Measurements from ENCODE around the gene FGFR2.

FGFR2 gene

DNA sequence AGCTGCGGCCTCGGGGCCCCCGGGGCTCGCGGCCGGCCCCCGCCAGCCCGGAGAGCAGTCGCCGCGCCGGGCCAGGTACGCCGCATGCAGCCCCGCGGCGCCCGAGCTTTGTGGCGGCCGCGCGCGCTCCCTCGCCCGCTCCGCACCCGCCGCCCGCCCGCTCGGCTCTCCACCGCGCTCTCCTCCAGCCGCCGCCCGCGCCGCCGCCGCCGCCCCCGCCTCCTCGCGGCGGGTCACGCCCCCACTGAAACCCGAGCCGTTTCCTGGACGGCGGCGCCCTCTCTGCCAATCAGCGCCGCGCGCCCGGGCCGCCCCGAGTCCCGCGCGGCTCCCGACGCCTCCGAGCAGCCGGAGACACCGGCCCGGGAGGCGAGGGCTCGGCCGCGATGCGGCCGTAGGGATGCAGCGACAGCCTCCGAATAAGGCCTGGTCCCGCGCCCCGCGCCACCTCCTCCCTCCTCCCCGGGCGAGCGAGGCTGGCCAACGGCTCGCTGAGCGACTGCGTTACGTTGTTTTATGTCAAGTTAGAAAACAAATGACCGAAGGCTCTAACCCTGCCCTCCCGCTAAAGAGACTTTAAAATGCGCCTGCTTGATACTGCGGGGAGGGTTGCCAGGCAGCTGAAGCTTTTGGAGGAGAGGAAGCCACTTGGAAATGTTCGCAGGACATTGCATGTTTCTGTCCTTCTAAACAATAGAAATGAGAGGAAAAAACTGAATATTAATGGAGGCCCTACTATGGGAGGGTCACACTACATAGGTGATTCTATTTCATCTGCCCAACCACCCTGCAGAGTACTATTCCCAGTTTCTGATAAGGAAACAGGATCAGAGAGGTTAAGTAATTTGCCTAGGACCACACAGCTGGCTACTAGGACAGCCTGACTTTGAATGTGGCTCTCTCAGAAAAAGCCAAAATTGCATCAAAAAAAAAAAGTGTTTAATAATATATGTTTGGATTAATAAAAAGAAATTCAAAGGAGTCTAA, at the start of gene FGFR2:
TSS of gene FGFR2 (minus strand) at position 182 of the 987 bp plus-strand sequence. CDS start 4,627 bp downstream, outside the sequence.
- peak; percentile 86 for DNase-seq

DNA sequence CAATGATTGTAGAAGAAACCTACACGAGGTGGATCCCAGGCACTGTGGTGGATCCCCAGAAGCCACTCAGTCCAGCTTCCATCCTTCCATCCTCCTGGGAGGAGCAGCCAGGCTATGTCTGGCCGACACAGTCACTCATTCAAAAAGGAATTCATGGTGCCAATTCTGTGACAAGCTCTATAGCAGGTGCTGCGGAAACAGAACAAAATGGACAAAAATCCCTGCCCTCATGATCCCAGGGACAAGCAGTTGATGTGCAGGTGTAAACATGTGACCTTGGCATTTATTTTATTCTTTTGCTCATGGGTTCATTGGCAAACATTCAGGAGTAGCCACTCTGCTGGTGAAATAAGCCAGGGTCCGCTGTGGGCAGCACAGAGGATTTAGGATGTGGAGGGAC, 49.2 kb upstream of the FGFR2 start:
- no peak for DNase-seq

DNA sequence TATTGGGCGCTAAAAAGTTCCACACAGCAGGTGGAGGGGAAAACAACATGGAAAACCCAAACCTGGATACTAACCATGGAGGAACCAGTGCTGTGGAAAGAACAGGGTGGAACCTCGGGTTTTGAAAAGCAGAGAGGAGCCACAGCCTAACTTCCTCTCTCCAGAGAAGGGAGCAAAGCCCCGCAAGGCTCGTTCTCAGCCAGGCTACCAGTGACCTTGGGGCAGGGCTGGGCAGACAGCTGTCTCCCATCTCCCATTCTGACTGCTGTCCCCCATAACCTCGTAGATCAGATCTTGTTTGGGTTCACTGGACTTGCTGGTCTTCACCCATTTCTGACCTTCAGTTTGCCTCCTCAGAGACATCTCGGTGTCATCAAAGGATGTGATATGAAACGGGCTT, 47.5 kb upstream of the FGFR2 start:
- no peak for DNase-seq

DNA sequence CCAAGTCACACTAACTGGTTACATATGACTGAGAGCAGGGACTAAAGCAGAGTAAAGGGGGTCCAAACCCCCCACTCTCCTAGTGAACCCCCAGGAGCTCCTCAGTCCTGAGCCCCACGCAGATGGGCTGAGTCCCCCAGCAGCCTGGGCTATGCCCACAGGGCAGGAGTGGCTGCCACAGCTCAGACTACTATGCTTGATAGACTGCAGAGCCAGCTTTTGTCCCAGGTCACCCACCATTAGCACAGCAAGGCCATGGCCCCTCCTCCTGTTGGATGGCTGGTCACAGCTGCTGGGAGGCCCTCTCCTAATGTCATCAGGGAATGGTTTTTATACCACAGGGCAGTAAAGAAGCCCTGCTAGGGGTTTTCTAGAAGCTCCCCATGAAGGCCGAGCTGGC, 46.3 kb upstream of the FGFR2 start:
- no peak for DNase-seq

DNA sequence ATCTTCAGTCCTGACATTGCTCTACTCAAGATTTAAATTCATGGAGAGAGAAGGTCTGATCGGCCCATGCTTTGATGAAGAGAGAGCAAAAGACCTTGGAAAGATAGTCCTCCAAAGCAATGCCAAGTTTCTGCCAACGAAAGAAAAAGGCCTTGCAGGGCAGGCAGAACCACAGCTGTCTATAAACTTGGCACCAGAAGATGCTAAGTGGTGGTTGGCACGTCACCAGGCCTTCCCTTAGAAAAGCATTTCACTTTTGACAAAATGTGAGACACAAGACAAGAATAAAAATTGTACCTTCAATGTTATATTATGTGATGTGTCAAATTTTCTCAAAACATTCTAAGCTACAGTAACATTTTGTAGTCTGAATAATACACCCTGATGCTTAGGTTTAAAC, 42.0 kb upstream of the FGFR2 start:
- DNase-seq = no peak

DNA sequence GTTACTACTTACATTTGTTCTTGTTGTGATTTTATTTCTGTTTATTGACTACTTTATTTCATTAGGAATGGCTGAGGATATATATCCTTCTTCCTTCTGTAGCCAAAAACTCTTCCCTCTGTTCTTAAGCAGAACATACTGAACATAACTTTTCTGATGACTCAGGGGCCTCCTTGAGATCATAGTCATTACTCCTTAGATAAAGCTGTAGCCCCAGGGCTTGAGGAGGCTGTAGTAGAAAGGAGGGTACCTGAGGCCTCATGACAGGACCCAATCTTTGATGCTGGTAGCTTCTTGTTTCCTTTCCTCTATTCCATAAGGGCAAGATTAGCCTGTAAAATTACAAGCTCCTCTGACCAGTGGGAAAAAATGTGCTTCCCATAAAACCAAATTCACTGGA, 41.2 kb upstream of the FGFR2 start:
- DNase-seq = no peak

DNA sequence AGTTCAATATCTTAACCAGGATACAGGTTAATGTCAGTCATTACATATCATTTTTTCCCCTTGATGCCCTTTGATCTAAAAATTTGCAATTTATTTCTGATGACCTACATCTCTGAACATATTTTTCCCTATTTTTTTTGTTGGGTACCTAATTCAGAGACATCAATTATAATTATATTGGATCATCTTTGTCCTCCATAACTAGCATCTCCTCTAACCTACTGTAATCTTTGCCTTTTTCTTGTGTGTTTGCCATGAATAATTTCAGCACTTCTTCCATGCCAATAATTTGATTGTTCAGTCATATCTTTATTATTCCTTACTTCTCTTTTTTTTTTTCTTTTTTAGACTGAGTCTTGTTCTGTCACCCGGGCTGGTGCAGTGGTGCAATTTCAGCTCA, 39.2 kb upstream of the FGFR2 start:
- DNase-seq = no peak

GRCh38 chr10:121633056-121633455, 34.8 kb upstream of the FGFR2 start:
- DNase-seq = no peak

DNA sequence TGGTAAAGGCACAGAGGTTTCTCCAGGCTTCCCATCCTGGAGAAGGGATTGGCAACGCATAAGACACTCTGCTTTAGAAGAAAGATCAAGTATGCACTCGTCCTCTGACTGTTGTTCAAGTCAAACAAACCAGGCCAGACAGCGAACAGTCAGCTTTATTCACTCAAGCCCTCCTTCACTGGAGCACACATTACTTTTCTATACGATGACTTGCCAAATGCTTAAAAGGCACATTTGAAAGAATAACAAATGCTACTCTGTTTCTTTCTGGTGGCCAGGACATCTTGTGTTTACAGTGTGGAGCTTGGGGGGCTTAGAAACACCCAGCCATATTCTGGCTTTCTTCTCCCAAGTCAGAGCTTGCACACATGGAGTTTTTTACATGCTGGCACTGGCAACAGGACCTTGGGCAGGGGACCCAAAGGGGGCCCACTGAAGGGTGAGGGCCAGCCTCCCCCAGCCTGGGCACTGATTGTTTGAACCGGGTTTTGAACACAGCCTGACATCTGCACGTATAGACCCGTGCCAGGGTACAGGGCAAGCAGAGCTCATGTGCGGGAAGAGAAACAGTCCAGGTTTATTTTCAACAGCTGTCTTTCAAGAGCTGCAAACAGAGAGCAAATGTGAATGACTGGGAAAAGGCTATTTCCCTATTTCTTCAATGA, 33.3 kb upstream of the FGFR2 start:
- DNase-seq = no peak

DNA sequence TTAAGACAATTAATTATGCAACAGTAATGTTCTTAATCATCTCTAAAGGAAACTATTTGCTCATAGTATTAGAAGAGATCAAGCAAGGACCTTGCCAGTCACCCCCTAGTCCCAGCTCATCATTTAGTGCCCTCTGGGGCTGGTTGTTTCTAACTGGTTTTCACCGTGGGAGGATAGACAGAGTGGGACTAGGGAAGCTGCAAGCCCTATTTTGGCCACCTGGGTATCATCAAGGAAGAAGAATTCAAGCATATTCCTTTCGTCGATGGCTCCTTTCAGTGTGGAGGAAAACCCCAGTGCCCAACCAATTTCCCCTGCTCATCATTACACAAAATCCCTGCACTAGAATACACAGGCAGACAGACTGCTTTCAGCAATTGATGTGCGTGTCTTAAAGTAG, 30.6 kb upstream of the FGFR2 start:
- DNase-seq = no peak

- DNase-seq = no peak
Measured at GRCh38 chr10:121627876-121628581, 29.8 kb upstream of the FGFR2 start.

DNA sequence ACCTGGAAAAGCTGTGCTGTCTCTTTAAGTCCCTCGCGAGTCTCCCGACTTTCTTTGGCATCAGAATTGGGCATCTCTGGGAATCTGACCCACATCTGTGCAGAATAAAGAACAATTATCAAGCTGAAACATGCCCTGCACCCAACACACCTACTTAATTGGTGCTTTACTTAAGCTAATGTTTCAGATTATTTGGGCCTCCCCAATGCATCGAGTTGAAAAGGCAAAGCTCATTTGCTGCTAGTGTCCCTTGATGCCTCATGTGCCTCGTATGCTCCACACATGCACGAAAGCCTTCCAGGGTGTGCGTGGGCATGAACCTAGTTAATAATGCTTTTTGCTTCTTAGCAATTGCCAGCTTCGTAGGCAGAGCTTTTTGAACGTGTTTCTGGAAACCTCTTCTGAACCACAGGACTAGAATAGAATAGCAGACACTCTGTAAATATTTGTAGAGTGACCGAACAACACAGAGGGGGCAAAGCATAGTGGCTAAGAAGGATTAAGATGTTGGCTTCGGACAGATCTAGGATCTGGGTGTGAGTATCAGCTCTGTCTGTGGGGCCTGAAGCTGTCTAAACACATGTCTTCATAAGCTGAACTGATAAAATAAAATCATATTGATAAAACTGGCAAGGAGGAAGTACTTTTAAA, 26.7 kb upstream of the FGFR2 start:
- peak; percentile 55 for DNase-seq

- no peak for DNase-seq
Measured at GRCh38 chr10:121618906-121619305, 20.7 kb upstream of the FGFR2 start.

GRCh38 chr10:121617176-121617575, 18.9 kb upstream of the FGFR2 start:
- no peak for DNase-seq

DNA sequence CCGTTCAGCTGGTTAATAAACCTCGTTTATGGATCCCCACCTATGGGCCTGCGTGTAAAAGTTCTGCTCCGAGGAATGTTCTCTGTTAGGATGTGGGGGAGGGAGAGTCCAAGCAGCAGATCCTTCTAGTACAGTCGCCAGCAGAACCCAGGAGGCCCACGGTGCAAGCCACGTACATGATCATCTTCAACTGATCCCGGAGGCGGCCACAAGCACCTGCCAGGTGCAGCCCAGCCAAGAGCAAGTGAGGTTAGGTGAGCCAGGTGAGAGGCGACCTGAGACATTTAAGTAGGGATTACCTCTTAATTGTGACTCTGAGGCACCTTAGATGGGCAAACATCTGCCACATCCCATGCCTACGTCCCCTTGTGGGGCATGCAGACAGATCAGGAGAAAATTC, 18.0 kb upstream of the FGFR2 start:
- DNase-seq = no peak

DNA sequence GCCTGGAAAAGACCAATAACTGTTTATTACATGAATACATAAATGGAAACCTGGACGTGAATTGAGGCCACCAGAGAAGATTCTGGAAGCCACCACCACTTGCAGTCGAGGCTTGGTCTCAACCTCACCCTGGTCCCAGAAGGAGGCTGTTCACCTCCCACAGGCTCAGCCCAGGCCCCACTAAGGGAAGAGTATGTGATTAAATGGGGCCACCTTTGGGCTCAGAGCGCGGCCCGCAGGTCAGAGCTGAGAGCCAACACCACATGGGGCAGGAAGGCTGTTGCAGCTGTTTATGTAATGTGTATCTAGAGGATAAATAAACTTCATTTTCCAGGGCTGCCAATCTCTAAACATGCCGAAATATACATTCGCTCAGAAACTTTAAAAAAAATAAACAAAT, 17.6 kb upstream of the FGFR2 start:
- DNase-seq = no peak

DNA sequence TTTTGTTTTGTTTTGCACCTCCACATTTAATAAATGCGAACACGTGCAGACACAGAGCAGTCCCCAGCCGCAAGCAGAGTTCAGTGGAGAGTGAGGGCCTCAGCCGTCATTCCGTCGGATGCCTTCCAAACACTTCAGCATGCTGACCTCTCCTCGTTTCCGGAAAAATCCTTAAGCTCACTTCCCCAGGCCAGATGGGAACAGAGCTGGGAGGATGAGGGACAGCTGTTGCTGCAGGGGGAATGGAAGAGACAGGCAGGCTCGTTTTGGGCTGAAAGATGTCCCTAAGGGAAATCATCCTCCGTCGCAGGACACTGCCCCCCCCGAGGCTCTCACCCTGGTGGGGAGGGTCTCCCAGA, 17.2 kb upstream of the FGFR2 start:
- DNase-seq = no peak

DNA sequence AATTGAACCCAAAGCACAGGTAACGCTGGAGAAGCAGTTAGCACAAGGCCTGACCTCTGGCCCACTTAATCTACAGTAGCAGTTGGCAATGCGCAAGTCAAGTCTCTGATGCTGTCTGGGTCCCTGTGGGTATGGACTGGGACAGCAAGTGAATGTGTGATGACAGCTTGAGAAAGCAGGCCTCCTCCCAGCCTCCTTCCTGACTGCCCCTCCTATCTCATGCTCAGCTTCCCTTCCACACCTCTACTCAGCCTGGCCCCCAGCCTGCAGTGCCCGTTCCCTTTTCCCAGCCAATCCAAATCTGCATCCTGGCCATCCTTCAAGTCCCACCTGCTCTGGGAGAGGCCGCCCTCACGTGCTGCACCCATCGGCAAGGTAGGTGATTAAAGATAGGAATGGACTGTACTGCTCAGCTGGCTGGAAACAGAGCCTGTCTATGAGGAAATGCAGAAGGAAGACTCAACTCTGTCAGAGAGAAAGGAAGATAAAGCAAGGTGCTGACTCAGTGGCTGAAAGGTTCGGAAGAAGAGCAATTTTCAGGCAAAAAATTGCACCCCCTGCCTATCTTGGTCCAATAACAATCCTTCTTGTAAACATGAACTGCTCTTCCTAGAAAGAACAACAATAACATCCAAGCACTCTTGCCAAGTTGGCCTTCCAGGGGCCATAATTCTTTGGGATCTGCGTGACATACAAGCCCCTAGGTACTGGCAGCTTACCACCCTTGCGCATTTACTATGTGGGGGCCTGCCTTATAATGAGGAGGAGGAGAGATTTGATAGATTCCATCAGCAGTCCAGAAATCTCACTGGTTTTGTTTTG, 16.6 kb upstream of the FGFR2 start:
- DNase-seq = no peak

GRCh38 chr10:121613456-121613855, 15.2 kb upstream of the FGFR2 start:
- DNase-seq = no peak

- DNase-seq = no peak
Measured at GRCh38 chr10:121611393-121612159, 13.3 kb upstream of the FGFR2 start.

- peak; percentile 5 for DNase-seq
Measured at GRCh38 chr10:121610798-121611323, 12.6 kb upstream of the FGFR2 start.
